ENCODE measurements around the gene ATOH8. TPM values are rescaled to one million over a fixed set of nuclear protein-coding genes. Genes with fewer than 3 reads are reported as not detected.
A peak's percentile ranks its signal among the peaks of the same experiment; 100 is the strongest.

Gene ATOH8
- total RNA-seq, 1 experiment from 2014 or later: 0.20 TPM

- Histone ChIP-seq H3T11ph (ENCODE audit: low read length) (no peak overlapping the region), H3K4me2 (ENCODE audit: insufficient read depth, insufficient read length, low read length) (peak overlapping the region; percentile 56), H3K4ac (ENCODE audit: low read depth, low read length) (no peak overlapping the region), H2BK120ac (ENCODE audit: low read depth, low read length, poor library complexity, severe bottlenecking) (no peak overlapping the region), H4K20me1 (ENCODE audit: control insufficient read depth, insufficient read depth, insufficient read length) (peaks cover 3% of the 10 kb centered on the region), H3K23me2 (ENCODE audit: insufficient read length, low read depth, low read length, poor library complexity, severe bottlenecking) (peaks cover 5% of the 10 kb centered on the region), H3K79me1 (ENCODE audit: insufficient read depth, low read depth, low read length, poor library complexity, severe bottlenecking) (no peaks in the 10 kb centered on the region), H3K79me2 (ENCODE audit: insufficient read depth, low read length) (no peaks in the 10 kb centered on the region), H4K8ac (replicated peaks; ENCODE audit: insufficient read length, low read depth, low read length) (no peak overlapping the region), H2AFZ (ENCODE audit: low read length) (no peak overlapping the region), H3K56ac (ENCODE audit: insufficient read length, low read depth, low read length) (no peak overlapping the region), H3K4me1 (ENCODE audit: insufficient read depth, low read length) (peaks cover 21% of the 10 kb centered on the region; the same call in 1 of the 2 replicates), H3K27ac (ENCODE audit: insufficient read length, low read depth, low read length) (no peak overlapping the region), H3K18ac (ENCODE audit: insufficient read length, low read depth, low read length) (no peak overlapping the region), H3K27me3 (ENCODE audit: insufficient read depth, low read length) (peaks cover 4% of the 10 kb centered on the region; the same call in 1 of the 2 replicates), H2BK5ac (ENCODE audit: insufficient read length, low read length) (no peak overlapping the region), H2AK5ac (ENCODE audit: insufficient read length, low read length) (no peak overlapping the region), H4K5ac (ENCODE audit: insufficient read length, low read depth, low read length) (no peak overlapping the region), H2BK15ac (ENCODE audit: low read depth, low read length) (no peak overlapping the region), H3K23ac (ENCODE audit: insufficient read length, low read depth, low read length) (no peak overlapping the region), H3K9me3 (ENCODE audit: control insufficient read depth, low read depth, low read length) (no peaks in the 10 kb centered on the region), H2BK12ac (ENCODE audit: insufficient read length, low read depth, low read length) (no peak overlapping the region), H2BK20ac (ENCODE audit: low read depth, low read length, poor library complexity, severe bottlenecking) (no peak overlapping the region), H3K14ac (ENCODE audit: insufficient read depth, low read length) (no peak overlapping the region), H4K91ac (ENCODE audit: insufficient read length, low read depth, low read length) (no peak overlapping the region), H3K9ac (ENCODE audit: extremely low read depth, insufficient read length, low read length) (no peak overlapping the region)
- no peak for TF ChIP-seq CTCF (conservative IDR thresholded peaks at IDR 0.05)
- DNase-seq: peak; percentile 56
- Mint-ChIP-seq H3K4me3 (peak overlapping the region; percentile 55 to 75), H3K27ac (peak overlapping the region in 1 of 3 experiments; percentile 85; a peak in 2 of 7 replicates), H3K4me1 (peaks cover 41 to 50% of the 10 kb centered on the region in 2 experiments), H3K36me3 (ENCODE audit: insufficient read depth in 1 of 3, low read depth in 3 of 3) (no peaks in the 10 kb centered on the region; a peak in 1 of 7 replicates), H3K9me3 (no peaks in the 10 kb centered on the region; a peak in 1 of 5 replicates), H3K27me3 (ENCODE audit: low read depth) (peaks cover 79% of the 10 kb centered on the region)
- no CpG with 5 or more reads among the region's 26 CpGs for WGBS (ENCODE audit: extremely low coverage, insufficient read length, low lambda C conversion rate)
Observed at GRCh38 chr2:85765081-85765731, 11.4 kb downstream of the ATOH8 start.
